Measurements from ENCODE around the gene UACA.

DNA sequence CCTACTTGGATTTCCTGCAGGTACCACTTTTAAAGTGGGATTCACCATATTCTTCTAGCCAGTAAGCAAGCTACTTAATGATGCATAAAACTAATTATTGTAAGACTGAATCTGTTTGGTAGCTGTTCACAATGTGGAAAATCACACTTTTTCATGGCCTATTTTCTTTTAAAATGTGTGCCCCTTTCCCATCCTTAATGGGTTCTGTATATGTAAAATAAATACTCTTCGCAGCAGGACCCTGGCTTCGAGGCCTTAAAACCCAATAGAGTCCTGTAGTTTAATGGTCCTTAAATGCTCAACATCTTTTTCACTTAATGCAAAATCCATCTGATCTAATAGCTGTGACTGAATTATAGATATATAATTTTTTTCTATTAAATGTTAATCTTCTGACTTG is 111.0 kb downstream of the UACA start:
- no peak for TF ChIP-seq CTCF (IDR thresholded peaks at IDR 0.05; ENCODE audit: poor library complexity)
- no peak for TF ChIP-seq EZH2 (IDR thresholded peaks at IDR 0.05; ENCODE audit: borderline replicate concordance)

All from hepatocyte (in vitro differentiated cells).